ENCODE data around the gene ZNF827. TPM values are rescaled to one million over a fixed set of nuclear protein-coding genes. Genes with fewer than 3 reads are reported as not detected.

Gene ZNF827
- total RNA-seq, 1 experiment from 2014 or later = 29.4 TPM

- Histone ChIP-seq H2BK20ac (ENCODE audit: low read depth, low read length, poor library complexity, severe bottlenecking) (no peak overlapping the region), H2AFZ (ENCODE audit: low read length) (no peak overlapping the region), H2BK15ac (ENCODE audit: low read depth, low read length) (no peak overlapping the region), H3K4ac (ENCODE audit: low read depth, low read length) (no peak overlapping the region), H4K20me1 (ENCODE audit: control insufficient read depth, insufficient read depth, insufficient read length) (peaks cover 4% of the 10 kb centered on the region), H3K9ac (ENCODE audit: extremely low read depth, insufficient read length, low read length) (no peak overlapping the region), H3K23me2 (ENCODE audit: insufficient read length, low read depth, low read length, poor library complexity, severe bottlenecking) (no peaks in the 10 kb centered on the region), H3K9me3 (ENCODE audit: control insufficient read depth, low read depth, low read length) (no peaks in the 10 kb centered on the region), H4K5ac (ENCODE audit: insufficient read length, low read depth, low read length) (no peak overlapping the region), H3K56ac (ENCODE audit: insufficient read length, low read depth, low read length) (no peak overlapping the region), H4K91ac (ENCODE audit: insufficient read length, low read depth, low read length) (no peak overlapping the region), H2AK5ac (ENCODE audit: insufficient read length, low read length) (no peak overlapping the region), H4K8ac (replicated peaks; ENCODE audit: insufficient read length, low read depth, low read length) (no peak overlapping the region), H2BK120ac (ENCODE audit: low read depth, low read length, poor library complexity, severe bottlenecking) (no peak overlapping the region), H3K14ac (ENCODE audit: insufficient read depth, low read length) (no peak overlapping the region), H3K27ac (ENCODE audit: insufficient read length, low read depth, low read length) (no peak overlapping the region), H2BK5ac (ENCODE audit: insufficient read length, low read length) (no peak overlapping the region), H3K27me3 (ENCODE audit: insufficient read depth, low read length) (no peaks in the 10 kb centered on the region), H3K79me2 (ENCODE audit: insufficient read depth, low read length) (peaks cover 3% of the 10 kb centered on the region; the same call in 1 of the 2 replicates), H3K79me1 (ENCODE audit: insufficient read depth, low read depth, low read length, poor library complexity, severe bottlenecking) (peaks cover 7% of the 10 kb centered on the region), H3K4me2 (ENCODE audit: insufficient read depth, insufficient read length, low read length) (no peak overlapping the region), H3T11ph (ENCODE audit: low read length) (no peak overlapping the region), H3K18ac (ENCODE audit: insufficient read length, low read depth, low read length) (no peak overlapping the region), H3K23ac (ENCODE audit: insufficient read length, low read depth, low read length) (no peak overlapping the region), H2BK12ac (ENCODE audit: insufficient read length, low read depth, low read length) (no peak overlapping the region), H3K4me1 (ENCODE audit: insufficient read depth, low read length) (peaks cover 7% of the 10 kb centered on the region)
- Mint-ChIP-seq H3K27ac (no peak overlapping the region; a peak in 2 of 7 replicates), H3K36me3 (ENCODE audit: insufficient read depth in 1 of 3, low read depth in 3 of 3) (peaks cover 0 to 20% (median 6%) of the 10 kb centered on the region in 3 experiments; a peak in 5 of 7 replicates), H3K4me1 (peaks cover 11 to 47% of the 10 kb centered on the region in 2 experiments), H3K9me3 (peaks cover 0 to 2% of the 10 kb centered on the region in 2 experiments; a peak in 1 of 5 replicates), H3K27me3 (ENCODE audit: low read depth) (no peaks in the 10 kb centered on the region), H3K4me3 (no peak overlapping the region)
- no peak for TF ChIP-seq CTCF (conservative IDR thresholded peaks at IDR 0.05)
- no CpG with 5 or more reads among the region's 3 CpGs for WGBS (ENCODE audit: extremely low coverage, insufficient read length, low lambda C conversion rate)
- no peak for DNase-seq
Measured at GRCh38 chr4:145709843-145710242, 228.8 kb downstream of the ZNF827 start.

Measured in H9 (cell line).